NCI-H187 (cell line): ENCODE results near the gene SNED1.
"Not testable (repeated sequence)": the region's sequence is repeated elsewhere in the genome, so short reads cannot be mapped to it uniquely, and the experiment has no call there.

Experiments
- DNase-seq, 2 experiments: peaks; one replicate each; lab custom pipeline; 2025; lab: John Stamatoyannopoulos, UW

SNED1 gene

GRCh38 chr2:240972636-240973521 is 25.5 kb upstream of the SNED1 start:
- no peak for DNase-seq

- no peak for DNase-seq
These were observed 23.4 kb upstream of the SNED1 start for GRCh38 chr2:240974771-240975572.

DNA sequence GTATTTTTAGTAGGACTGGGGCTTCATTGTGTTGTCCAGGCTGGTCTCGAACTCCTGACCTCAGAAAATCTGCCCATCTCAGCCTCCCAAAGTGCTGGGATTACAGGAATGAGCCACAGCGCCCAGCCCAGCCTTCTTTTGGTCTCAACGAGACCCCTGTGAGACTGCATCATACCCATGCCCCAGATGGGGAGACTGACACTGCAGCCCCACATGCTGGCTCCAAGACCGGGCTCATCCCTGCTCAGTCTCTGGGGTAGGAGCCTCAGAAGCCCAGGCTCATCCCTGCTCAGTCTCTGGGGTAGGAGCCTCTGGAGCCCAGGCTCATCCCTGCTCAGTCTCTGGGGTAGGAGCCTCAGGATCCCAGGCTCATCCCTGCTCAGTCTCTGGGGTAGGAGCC is 22.5 kb upstream of the SNED1 start:
- not testable (repeated sequence) for DNase-seq

DNA sequence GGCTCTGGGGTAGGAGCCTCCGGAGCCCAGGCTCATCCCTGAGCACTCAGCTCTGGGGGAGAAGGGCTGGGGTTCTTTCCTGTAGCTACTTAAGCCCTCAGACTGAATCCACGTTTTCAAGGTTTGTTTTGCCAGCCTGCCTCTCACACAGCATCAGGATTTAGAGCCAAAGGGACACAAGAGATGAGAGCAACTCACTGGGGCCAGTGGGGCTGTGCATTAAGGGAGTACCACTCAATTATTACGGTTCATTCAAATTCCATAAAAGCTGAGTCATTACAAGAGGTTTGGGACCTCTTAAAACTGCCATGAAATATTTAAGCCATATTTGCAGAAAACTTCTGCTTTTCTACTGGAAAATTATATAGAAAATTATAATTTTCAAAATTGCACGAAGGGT is 17.1 kb upstream of the SNED1 start:
- no peak for DNase-seq

DNA sequence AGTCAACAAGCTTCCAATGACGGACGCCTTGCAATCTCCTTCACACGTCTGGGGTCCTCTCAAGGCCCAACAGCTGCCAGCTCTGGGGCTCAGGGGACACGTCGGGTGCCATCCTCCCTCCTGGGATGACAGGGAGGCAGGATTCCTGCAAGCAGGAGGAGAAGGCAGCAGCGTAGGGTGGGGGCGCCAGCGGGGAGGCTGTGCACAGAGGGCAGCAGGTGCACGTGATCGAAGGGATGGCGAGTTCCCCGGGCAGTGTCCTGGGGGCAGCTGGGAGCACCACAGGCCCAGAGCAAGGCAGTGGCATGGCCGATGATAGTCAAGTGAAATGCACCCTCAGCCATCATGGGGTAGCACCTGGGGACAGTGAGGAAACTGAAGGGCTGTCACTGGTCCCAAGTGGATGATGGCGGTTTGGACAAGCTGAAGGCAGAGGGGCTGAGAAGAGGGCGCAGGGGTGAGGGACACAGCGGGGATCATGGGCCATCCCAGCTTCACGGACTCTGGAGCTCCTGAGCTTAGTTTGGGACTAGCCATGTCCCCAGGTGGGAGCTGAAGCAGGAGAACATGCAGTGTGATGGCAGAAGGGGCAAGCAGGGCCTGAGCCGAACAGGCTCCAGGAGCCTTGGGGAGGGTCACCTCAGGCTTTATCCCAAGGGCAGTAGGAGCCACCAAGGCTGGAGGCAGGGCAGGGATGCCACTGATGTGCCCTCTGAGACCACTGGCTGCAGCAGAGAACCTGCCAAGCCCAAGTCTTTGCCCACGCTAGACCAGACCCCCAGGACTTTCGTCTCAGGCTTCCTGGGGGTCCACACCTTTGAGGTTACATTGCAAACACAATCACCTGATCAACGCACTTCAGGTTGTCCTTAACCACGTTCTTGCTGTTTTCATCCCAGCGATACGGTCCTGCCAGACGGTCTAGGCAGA is 16.3 kb upstream of the SNED1 start:
- DNase-seq, result no peak

DNA sequence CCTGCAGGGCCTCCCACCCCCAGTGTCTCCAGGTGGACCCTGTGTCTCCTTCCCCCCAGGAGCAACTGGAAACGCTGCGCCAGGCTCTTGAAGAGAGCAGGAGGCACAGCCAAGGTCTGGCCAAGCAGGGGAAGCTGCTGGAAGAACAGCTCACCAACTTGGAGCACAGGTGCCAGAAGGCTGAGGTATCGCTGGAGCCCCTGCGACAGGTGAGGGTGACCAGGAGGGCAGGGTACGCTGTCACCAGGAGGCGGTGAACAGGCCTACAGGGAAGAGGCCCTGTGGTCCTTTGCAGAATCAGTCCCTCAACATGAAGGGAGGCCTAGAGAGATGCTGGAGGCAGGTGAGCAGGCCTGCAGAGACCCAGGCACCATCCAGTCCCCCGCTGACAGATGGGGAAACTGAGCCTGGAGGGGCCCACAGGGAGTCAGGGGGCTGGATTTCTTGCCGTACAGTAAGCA is 15.6 kb upstream of the SNED1 start:
- DNase-seq, result no peak

- DNase-seq, result no peak
These were observed 14.9 kb upstream of the SNED1 start for GRCh38 chr2:240983361-240983995.

GRCh38 chr2:240983996-240984498 is 14.4 kb upstream of the SNED1 start:
- no peak for DNase-seq

DNA sequence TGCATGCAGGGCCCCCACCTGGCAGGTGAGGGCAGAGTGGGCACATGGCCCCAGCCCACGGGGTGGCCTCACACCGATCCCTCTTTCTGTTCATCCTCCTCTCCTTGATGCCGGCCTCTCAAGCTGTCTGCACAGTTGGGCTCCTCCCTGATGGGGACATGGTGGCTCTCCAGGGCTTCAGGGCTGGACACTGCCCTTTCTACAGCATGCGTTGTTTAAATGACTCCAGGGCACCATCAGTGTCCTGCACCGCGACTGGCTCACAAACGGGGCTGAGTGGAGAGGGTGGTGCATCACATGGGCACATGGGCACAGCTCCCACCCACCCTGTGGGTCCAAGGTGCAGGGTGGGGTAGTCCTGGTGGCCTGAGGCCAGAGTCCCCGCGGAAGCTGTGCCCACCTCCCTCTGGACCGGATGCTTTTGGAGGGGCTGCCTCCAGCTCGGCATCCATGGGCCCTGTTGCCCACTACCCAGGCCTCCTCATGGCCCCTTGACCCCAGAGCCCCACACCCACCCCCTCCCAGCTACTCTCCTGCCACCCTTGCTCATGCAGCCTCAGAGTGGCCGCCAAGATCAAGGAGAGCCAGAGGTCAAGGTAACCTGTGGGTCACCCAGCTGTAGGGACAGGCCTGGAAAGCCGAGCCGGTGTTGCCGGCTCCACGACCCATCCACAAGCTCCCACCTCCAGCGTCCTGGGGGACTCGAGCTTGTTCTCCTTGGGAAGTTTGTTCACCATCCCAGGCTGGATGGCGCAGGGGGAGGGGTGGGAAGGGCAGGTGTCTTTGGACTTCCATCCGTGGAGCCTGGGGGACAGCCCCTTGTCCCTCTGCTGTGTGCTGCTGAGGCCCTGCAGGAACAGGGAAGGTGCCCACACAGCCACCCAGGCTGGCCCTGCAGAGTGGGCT is 12.3 kb upstream of the SNED1 start:
- no peak for DNase-seq

DNA sequence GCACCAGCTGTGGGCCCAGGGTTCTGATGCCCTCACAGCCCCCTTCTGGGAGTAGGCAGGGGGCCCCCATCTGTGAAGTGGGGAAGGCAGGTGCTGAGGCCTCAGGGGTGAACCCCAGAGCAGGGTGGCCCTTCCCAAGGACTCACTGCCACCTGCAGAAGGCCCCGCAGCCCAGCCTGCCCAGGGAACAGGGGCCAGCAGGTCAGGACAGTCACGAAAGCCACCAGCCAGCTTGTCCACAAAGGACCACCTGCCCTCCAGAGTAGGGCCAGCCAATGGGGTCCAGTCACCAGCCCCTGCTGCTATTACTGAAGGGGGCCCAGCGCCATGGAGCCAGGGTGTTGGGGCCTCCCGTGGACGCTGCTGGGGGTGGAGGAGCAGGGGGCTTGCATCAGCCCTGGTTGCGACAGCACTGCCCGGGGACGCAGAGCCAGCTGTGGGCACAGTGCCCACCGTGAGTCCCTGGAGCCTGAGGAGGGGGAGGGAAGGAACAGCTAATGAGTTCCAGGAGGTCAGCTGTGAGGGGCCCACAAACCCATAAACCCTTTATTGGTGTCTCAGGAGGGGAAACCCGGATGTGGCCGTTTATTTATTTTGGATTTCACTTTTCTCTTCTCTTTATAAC is 11.5 kb upstream of the SNED1 start:
- DNase-seq, result no peak

- no peak for DNase-seq
These were observed 10.8 kb upstream of the SNED1 start for GRCh38 chr2:240987588-240987987.

GRCh38 chr2:240988146-240988545 is 10.3 kb upstream of the SNED1 start:
- DNase-seq, result no peak

GRCh38 chr2:240988571-240989271 is 9.7 kb upstream of the SNED1 start:
- DNase-seq, result no peak

- DNase-seq, result no peak
These were observed 8.8 kb upstream of the SNED1 start for GRCh38 chr2:240989451-240990265.

DNA sequence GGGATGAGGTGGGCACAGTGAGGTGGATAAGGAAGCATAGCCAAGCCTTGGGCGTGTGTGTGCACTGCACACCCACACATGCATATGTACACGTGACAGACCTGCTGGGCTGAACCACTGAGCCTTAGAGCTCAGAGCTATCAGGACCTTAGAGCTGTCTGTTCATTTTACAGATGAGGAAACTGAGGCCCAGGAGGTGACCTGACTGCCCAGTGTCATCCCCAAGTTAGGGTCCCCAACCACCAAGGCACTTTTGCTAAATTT is 8.2 kb upstream of the SNED1 start:
- DNase-seq, result no peak

DNA sequence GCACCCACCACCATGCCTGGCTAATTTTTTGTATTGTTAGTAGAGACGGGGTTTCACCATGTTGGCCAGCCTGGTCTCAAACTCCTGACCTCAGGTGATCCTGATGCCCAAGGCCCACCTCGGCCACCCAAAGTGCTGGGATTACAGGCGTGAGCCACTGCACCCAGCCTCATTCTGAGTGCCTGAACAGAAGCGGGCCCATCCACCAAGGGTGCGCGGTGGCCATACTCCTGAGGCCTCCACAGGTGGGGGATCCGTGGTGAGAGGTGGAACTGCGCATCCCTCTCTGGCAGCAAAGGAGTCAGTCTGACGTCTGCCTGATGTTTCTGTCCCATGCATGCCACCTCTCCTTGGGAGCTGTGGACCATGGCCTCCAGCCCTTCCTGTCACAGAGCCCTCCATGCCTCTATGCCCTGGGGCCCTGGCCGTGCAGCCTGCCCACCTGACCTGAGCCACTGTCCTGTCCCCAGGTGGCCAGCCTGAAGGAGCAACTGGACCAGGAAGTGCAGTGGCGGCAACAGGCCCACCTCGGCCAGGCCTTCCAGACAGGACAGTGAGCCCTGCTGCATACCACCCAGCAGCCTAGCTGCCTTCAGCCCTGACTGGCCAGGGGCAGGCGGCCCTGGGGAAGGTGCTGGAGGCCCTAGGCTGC is 7.6 kb upstream of the SNED1 start:
- DNase-seq, result no peak

DNA sequence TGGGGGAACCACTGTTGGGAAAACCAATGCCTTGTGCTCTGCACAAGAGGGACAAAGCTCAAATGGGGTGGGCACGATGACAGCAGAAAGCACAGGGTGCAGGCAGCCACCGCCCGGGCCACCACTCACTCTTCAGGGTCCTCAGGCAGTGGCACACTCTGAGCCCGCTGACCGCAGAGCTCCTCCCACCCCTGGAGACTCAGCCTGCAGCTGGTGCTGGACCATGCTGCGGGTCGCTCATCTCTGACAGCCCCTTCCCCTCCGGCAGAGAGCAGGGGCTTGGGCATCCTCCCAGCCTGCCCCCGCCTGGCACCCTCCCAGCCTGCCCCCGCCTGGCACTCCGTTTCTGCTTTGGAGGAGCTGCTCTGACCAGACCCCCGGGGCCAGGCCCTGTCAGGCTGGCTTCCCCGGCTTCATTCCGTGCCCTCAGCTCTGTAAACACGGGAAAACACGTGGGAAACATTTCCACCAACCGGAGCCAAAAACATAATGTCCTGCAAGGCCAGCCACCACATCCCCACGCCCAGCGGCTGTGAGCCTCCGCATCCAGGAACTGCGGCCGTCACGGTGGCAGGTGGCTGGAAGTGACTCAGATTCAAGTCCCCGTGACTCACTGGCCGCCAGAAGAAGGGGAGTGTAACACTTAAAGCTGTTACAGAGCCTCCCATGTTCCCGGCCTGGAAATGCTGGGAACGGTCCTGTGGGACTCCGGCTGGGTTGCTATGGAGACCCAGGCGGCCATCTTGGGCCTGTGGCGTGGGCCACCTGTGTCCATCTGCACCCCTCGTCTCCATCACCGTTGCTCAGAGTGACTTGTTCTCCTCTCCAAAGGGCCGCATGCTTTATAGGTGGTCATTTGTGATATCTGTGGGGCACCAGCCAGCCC is 6.8 kb upstream of the SNED1 start:
- DNase-seq, result peak; percentile 34 to 63
